ENCODE measurements around the gene CASQ2. TPM values are rescaled to one million over a fixed set of nuclear protein-coding genes. Genes with fewer than 3 reads are reported as not detected.
A peak's percentile ranks its signal among the peaks of the same experiment; 100 is the strongest.

Gene CASQ2
- total and polyA plus RNA-seq, 2 experiments from 2014 or later: not detected

DNA sequence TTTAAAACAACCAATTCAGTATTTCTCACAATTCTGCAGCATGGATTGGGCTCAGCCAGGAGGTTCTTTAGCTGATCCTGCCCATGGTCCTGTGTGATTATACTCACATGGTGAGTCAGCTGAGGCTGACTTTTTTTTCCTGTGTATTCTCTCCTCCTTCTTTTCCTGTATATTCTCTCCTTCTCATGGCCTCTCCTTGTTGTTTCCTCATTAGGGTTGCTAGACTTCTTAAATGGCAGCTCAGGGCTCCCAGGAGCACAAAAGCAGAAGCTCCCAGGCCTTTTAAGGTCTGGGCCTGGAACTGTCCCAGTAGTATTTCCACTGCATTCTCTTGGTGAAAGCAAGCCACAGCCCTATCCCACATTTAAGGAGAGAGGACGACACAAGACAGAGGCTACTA, 99.9 kb downstream of the CASQ2 start:
- peak overlapping the region; percentile 91 for H3K27ac ChIP-seq
- H3K9me2 ChIP-seq (replicated peaks; ENCODE audit: insufficient read depth): no peaks in the 10 kb centered on the region
- peaks cover 29% of the 10 kb centered on the region for H3K4me1 ChIP-seq (ENCODE audit: insufficient read depth)
- no peak for DNase-seq (ENCODE audit: low spot score)
- peaks cover 7% of the 10 kb centered on the region for H3K79me2 ChIP-seq
- no peak overlapping the region for H3K4me3 ChIP-seq
- H3K27me3 ChIP-seq: no peaks in the 10 kb centered on the region
- H4K20me1 ChIP-seq (ENCODE audit: insufficient read depth, poor library complexity, severe bottlenecking): no peaks in the 10 kb centered on the region
- H3K36me3 ChIP-seq (replicated peaks; ENCODE audit: insufficient read depth, low read depth): no peaks in the 10 kb centered on the region
- TF ChIP-seq EZH2 (IDR thresholded peaks at IDR 0.05; ENCODE audit: borderline replicate concordance) (no peak), EZH2phosphoT487 (IDR thresholded peaks at IDR 0.05; ENCODE audit: low read depth, severe bottlenecking, unreplicated experiment) (no peak), CTCF (IDR thresholded peaks at IDR 0.05; ENCODE audit: poor library complexity) (no peak)
- H3K4me2 ChIP-seq: no peak overlapping the region
- WGBS (ENCODE audit: low lambda C conversion rate, missing lambda C conversion rate): 91% methylated on average over 1 of the region's 1 CpG
- no peak overlapping the region for H2AFZ ChIP-seq
- no peaks in the 10 kb centered on the region for H3K9me3 ChIP-seq (ENCODE audit: low read depth)

- no peak for DNase-seq (ENCODE audit: low spot score)
- H2AFZ ChIP-seq: no peak overlapping the region
- peaks cover 7% of the 10 kb centered on the region for H3K79me2 ChIP-seq
- H3K9me3 ChIP-seq (ENCODE audit: low read depth): no peaks in the 10 kb centered on the region
- TF ChIP-seq EZH2phosphoT487 (IDR thresholded peaks at IDR 0.05; ENCODE audit: low read depth, severe bottlenecking, unreplicated experiment) (no peak), EZH2 (IDR thresholded peaks at IDR 0.05; ENCODE audit: borderline replicate concordance) (no peak), CTCF (IDR thresholded peaks at IDR 0.05; ENCODE audit: poor library complexity) (no peak)
- H3K9me2 ChIP-seq (replicated peaks; ENCODE audit: insufficient read depth): no peaks in the 10 kb centered on the region
- 92% methylated on average over 4 of the region's 4 CpGs for WGBS (ENCODE audit: low lambda C conversion rate, missing lambda C conversion rate)
- no peak overlapping the region for H3K27ac ChIP-seq
- H4K20me1 ChIP-seq (ENCODE audit: insufficient read depth, poor library complexity, severe bottlenecking): no peaks in the 10 kb centered on the region
- H3K4me3 ChIP-seq: no peak overlapping the region
- peaks cover 18% of the 10 kb centered on the region for H3K4me1 ChIP-seq (ENCODE audit: insufficient read depth)
- no peaks in the 10 kb centered on the region for H3K36me3 ChIP-seq (replicated peaks; ENCODE audit: insufficient read depth, low read depth)
- H3K27me3 ChIP-seq: no peaks in the 10 kb centered on the region
- H3K4me2 ChIP-seq: no peak overlapping the region
Observed at GRCh38 chr1:115666702-115667101, 101.8 kb downstream of the CASQ2 start.

DNA sequence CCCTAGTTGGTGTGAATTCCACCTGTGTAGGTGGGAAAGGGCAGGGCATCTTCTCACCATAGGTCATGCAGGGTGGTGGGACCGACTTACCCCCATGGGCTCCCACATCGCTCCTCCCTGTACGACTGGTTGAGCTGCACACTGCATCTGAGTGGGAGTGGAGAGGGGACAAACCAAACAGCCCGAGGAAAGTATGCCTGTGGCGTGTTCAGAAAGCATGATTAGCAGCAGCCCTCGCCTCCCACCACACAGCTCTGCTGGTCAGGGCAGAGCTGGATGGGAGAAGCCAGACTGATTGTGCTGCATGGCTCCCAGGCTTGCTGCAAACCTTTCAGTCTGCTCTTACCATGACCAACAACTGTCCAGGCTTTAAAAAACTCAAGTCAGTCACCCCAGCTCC, 102.3 kb downstream of the CASQ2 start:
- WGBS (ENCODE audit: low lambda C conversion rate, missing lambda C conversion rate): 97% methylated on average over 6 of the region's 6 CpGs
- Histone ChIP-seq H3K36me3 (replicated peaks; ENCODE audit: insufficient read depth, low read depth) (no peaks in the 10 kb centered on the region), H3K9me3 (ENCODE audit: low read depth) (no peaks in the 10 kb centered on the region), H3K4me1 (ENCODE audit: insufficient read depth) (peaks cover 16% of the 10 kb centered on the region), H3K4me3 (no peak overlapping the region), H2AFZ (no peak overlapping the region), H3K79me2 (peaks cover 7% of the 10 kb centered on the region), H3K4me2 (no peak overlapping the region), H4K20me1 (ENCODE audit: insufficient read depth, poor library complexity, severe bottlenecking) (no peaks in the 10 kb centered on the region), H3K27me3 (no peaks in the 10 kb centered on the region), H3K9me2 (replicated peaks; ENCODE audit: insufficient read depth) (no peaks in the 10 kb centered on the region), H3K27ac (no peak overlapping the region)
- TF ChIP-seq CTCF (IDR thresholded peaks at IDR 0.05; ENCODE audit: poor library complexity) (no peak), EZH2 (IDR thresholded peaks at IDR 0.05; ENCODE audit: borderline replicate concordance) (no peak), EZH2phosphoT487 (IDR thresholded peaks at IDR 0.05; ENCODE audit: low read depth, severe bottlenecking, unreplicated experiment) (no peak)
- no peak for DNase-seq (ENCODE audit: low spot score)

All from hepatocyte (in vitro differentiated cells).